Measurements from ENCODE around the gene DBP.

GRCh38 chr19:48595833-48596232 lies 41.3 kb downstream of the DBP start:
- no peak for TF ChIP-seq CTCF (conservative IDR thresholded peaks at IDR 0.05; ENCODE audit: low read depth, low read length)
- no peak for TF ChIP-seq EZH2 (IDR thresholded peaks at IDR 0.05; ENCODE audit: borderline replicate concordance, low read depth, low read length, poor library complexity, severe bottlenecking)

Data from A673 (cell line).